ENCODE data around the gene FOXP1. TPM values are rescaled to one million over a fixed set of nuclear protein-coding genes. Genes with fewer than 3 reads are reported as not detected.

The FOXP1 gene
- total and polyA plus RNA-seq, 2 of the 8 experiments (the other 6 are each of a cell fraction or from before 2014, with no cell fraction given) = 13.9 to 25.4 TPM

DNA sequence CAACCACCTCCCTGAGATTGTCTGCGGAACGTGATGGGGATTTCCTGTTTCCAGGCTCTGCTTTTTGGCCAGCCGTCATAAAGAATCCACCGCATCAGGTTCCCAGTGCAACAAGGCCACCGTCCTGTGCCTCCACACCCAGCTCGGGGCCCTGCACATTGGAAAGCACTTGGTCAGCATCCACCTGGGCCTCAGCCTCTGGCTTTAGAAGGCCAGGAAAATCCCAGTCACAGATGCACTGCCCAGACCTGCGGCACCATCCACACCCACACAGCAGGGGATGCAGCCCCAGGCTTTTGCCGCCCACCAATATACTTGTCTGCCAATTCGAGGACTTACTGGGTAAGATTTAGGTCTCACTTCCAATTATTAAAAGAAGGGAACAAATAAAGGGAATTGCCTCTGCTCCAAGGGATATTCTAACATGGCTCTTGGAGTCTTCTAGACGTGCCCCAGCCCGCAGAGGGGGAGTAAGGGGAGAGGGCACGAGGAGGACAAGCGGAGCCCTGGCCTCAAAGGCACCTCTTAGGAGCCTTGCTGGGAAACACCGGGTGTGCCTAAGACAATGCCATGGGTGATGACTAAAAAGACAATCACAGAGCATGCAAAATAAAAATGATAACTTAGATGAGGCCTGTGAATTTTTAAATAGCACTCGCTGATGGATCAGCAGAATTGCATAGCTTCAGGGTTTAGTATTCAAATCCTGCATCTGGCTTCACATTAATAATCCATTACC lies 169.2 kb downstream of the FOXP1 start (continued):
- no peak for TF ChIP-seq EZH2 (IDR thresholded peaks at IDR 0.05; ENCODE audit: low read depth, low read length, severe bottlenecking)
- TF ChIP-seq SRF (IDR thresholded peaks at IDR 0.05; ENCODE audit: low read depth, low read length) = no peak
- TF ChIP-seq, protein P1, sequence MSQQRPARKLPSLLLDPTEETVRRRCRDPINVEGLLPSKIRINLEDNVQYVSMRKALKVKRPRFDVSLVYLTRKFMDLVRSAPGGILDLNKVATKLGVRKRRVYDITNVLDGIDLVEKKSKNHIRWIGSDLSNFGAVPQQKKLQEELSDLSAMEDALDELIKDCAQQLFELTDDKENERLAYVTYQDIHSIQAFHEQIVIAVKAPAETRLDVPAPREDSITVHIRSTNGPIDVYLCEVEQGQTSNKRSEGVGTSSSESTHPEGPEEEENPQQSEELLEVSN (IDR thresholded peaks at IDR 0.05) = no peak
- no peak for TF ChIP-seq SP1 (IDR thresholded peaks at IDR 0.05; ENCODE audit: low read depth, low read length)
- no peak for TF ChIP-seq POU5F1 (IDR thresholded peaks at IDR 0.05; ENCODE audit: low read depth, low read length)
- no peak for TF ChIP-seq ZNF274 (IDR thresholded peaks at IDR 0.05; ENCODE audit: borderline replicate concordance, extremely low read depth, low read length)
- no peak for TF ChIP-seq GABPA (IDR thresholded peaks at IDR 0.05; ENCODE audit: borderline replicate concordance, insufficient read depth, low read length)
- TF ChIP-seq CBX8 (IDR thresholded peaks at IDR 0.05; ENCODE audit: borderline replicate concordance, low read depth, low read length) = no peak
- TF ChIP-seq SP2 (IDR thresholded peaks at IDR 0.05; ENCODE audit: low read length) = no peak

All from H1 (cell line).